ENCODE data around the gene SAA4. TPM values are rescaled to one million over a fixed set of nuclear protein-coding genes. Genes with fewer than 3 reads are reported as not detected.

SAA4 gene
- total and polyA plus RNA-seq, 2 experiments from 2014 or later = not detected

DNA sequence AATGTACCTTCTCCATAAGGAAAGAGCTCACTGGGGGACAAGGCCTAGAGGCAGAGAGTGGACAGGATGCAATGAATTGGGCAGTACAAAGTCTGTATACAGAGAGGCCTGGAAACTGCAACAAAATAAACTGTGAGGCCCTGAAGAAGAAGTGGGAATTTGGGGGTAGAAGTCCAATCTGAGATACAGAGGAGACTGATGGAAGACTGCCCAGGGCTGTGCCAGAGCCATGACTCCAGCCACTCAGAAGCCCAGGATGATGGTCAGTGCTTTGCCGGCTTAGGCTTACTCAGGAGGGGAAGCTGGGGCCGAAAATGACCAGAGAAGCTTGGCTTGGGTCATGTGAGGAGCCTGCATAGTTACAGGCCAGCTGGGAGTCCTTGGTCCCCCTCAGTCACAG, 5.7 kb downstream of the SAA4 start:
- Histone ChIP-seq H3K9ac (no peak overlapping the region), H3F3A (ENCODE audit: insufficient read depth) (no peaks in the 10 kb centered on the region), H3K4me1 (ENCODE audit: insufficient read depth) (no peaks in the 10 kb centered on the region), H2AFZ (no peak overlapping the region), H3K79me2 (ENCODE audit: insufficient read depth) (no peaks in the 10 kb centered on the region), H4K20me1 (ENCODE audit: insufficient read depth) (no peaks in the 10 kb centered on the region), H3K27me3 (replicated peaks; ENCODE audit: insufficient read depth) (peaks cover 10% of the 10 kb centered on the region; the same call in 1 of the 2 replicates), H3K4me3 (no peak overlapping the region), H3K4me2 (ENCODE audit: unreplicated experiment) (no peak overlapping the region), H3K27ac (no peak overlapping the region), H3K36me3 (ENCODE audit: low read depth) (no peaks in the 10 kb centered on the region), H3K9me3 (ENCODE audit: low read depth) (no peaks in the 10 kb centered on the region), H3K9me2 (ENCODE audit: insufficient read depth) (no peaks in the 10 kb centered on the region)
- in situ Hi-C loops (cut with MboI) = no loop called here
- no peak for DNase-seq
- no peak for TF ChIP-seq EZH2phosphoT487 (IDR thresholded peaks at IDR 0.05; ENCODE audit: insufficient read depth, low read depth)
- TF ChIP-seq EZH2 (IDR thresholded peaks at IDR 0.05; ENCODE audit: insufficient read depth, poor library complexity, severe bottlenecking) = no peak
- WGBS, 2 experiments (ENCODE audit: low coverage in 1 of 2, low lambda C conversion rate in 2 of 2, missing lambda C conversion rate in 2 of 2) = 29 to 32% methylated on average over 2 of the region's 2 CpGs

DNA sequence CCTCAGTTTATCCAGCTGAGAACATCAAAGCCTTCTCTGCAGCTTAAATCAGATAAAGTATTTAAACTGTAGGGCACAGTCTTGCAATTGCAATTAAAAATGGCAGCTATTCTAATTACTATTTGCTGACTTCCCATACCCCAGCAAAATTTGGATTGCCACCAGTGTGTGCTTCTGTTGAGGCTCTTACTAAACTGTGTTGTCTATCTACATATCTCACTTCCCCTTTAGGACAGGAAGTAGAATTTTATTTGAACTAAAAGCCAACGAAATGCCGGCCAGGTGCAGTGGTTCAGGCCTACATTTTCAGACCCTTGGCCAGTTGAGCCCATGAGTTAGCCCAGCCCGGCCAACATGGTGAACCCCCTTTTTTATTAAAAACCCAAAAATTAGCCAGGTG, 7.1 kb downstream of the SAA4 start:
- Histone ChIP-seq H3K36me3 (ENCODE audit: low read depth) (no peaks in the 10 kb centered on the region), H3K4me3 (no peak overlapping the region), H2AFZ (no peak overlapping the region), H3K9ac (no peak overlapping the region), H3K4me1 (ENCODE audit: insufficient read depth) (no peaks in the 10 kb centered on the region), H3F3A (ENCODE audit: insufficient read depth) (no peaks in the 10 kb centered on the region), H3K9me3 (ENCODE audit: low read depth) (no peaks in the 10 kb centered on the region), H3K79me2 (ENCODE audit: insufficient read depth) (no peaks in the 10 kb centered on the region), H3K27ac (no peak overlapping the region), H3K27me3 (replicated peaks; ENCODE audit: insufficient read depth) (peaks cover 3% of the 10 kb centered on the region; the same call in 1 of the 2 replicates), H3K9me2 (ENCODE audit: insufficient read depth) (no peaks in the 10 kb centered on the region), H4K20me1 (ENCODE audit: insufficient read depth) (no peaks in the 10 kb centered on the region), H3K4me2 (ENCODE audit: unreplicated experiment) (no peak overlapping the region)
- TF ChIP-seq EZH2 (IDR thresholded peaks at IDR 0.05; ENCODE audit: insufficient read depth, poor library complexity, severe bottlenecking) = no peak
- TF ChIP-seq EZH2phosphoT487 (IDR thresholded peaks at IDR 0.05; ENCODE audit: insufficient read depth, low read depth) = no peak
- in situ Hi-C loops (cut with MboI) = no loop called here
- DNase-seq = no peak
- 53 to 62% methylated on average over 3 of the region's 3 CpGs for WGBS, 2 experiments (ENCODE audit: low coverage in 1 of 2, low lambda C conversion rate in 2 of 2, missing lambda C conversion rate in 2 of 2)

DNA sequence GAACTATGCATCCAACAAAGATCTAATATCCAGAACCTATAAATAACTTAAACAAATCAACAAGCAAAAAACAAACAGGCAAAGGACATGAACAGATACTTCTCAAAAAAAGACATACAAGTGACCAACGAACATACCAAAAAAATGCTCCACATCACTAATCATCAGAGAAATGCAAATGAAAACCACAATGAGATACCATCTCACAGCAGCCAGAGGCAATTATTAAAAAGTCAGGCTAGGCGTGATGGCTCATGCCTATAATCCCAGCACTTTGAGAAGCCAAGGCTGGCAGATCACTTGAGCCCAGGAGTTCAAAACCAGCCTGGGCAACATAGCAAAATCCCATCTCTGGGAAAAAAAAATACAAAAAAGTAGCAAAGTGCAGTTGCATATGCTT, 10.7 kb downstream of the SAA4 start:
- Histone ChIP-seq H4K20me1 (ENCODE audit: insufficient read depth) (no peaks in the 10 kb centered on the region), H2AFZ (no peak overlapping the region), H3K27me3 (replicated peaks; ENCODE audit: insufficient read depth) (no peaks in the 10 kb centered on the region), H3K36me3 (ENCODE audit: low read depth) (no peaks in the 10 kb centered on the region), H3K4me3 (no peak overlapping the region), H3K9me2 (ENCODE audit: insufficient read depth) (no peaks in the 10 kb centered on the region), H3F3A (ENCODE audit: insufficient read depth) (no peaks in the 10 kb centered on the region), H3K4me1 (ENCODE audit: insufficient read depth) (no peaks in the 10 kb centered on the region), H3K9ac (no peak overlapping the region), H3K4me2 (ENCODE audit: unreplicated experiment) (no peak overlapping the region), H3K27ac (no peak overlapping the region), H3K79me2 (ENCODE audit: insufficient read depth) (no peaks in the 10 kb centered on the region), H3K9me3 (ENCODE audit: low read depth) (no peaks in the 10 kb centered on the region)
- DNase-seq = no peak
- 0% methylated on average over 2 of the region's 2 CpGs for WGBS, 2 experiments (ENCODE audit: low coverage in 1 of 2, low lambda C conversion rate in 2 of 2, missing lambda C conversion rate in 2 of 2)
- TF ChIP-seq EZH2phosphoT487 (IDR thresholded peaks at IDR 0.05; ENCODE audit: insufficient read depth, low read depth) (no peak), EZH2 (IDR thresholded peaks at IDR 0.05; ENCODE audit: insufficient read depth, poor library complexity, severe bottlenecking) (no peak)
- in situ Hi-C loops (cut with MboI) = no loop called here

DNA sequence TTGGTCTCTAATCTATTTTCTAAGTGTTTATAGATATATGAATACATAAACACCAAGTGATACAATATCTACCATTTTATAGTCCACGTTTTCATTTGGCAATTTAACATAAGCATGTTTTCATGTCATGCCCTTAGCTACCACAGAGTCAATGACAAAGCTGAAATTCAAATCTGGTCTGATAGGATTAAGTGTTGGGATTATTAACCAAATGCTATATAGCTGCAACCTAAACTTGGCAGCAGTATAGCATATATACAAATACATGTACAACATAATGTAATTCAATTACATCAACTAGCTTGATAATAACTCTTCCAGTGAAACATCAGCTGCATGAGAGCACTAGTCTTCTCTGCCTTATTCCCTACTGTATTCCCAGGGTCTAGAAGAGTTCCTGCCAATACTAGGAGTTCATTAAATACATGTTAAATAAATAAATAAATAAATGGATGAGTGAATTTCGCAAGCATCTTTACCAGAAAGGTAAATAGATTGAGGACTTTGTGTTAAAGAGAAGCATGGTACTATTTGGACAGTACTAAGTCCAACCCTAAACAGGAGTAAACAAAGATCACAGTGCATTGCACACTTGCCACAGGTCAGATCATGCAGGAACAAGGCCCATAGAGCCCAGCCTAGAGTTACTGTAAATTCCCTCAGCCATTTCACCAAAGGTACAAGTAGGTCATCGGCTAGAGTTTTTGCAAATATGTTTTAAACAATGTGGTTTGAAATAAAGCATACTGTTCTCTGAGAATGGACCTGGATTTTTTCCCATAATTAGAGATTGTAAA, 12.8 kb downstream of the SAA4 start:
- H3K36me3 ChIP-seq (ENCODE audit: low read depth) = no peaks in the 10 kb centered on the region
- H3K4me1 ChIP-seq (ENCODE audit: insufficient read depth) = no peaks in the 10 kb centered on the region
- H3K9ac ChIP-seq = no peak overlapping the region
- H3K27ac ChIP-seq = no peak overlapping the region
- DNase-seq = no peak
- H3K4me2 ChIP-seq (ENCODE audit: unreplicated experiment) = no peak overlapping the region
- no peaks in the 10 kb centered on the region for H3K79me2 ChIP-seq (ENCODE audit: insufficient read depth)
- in situ Hi-C loops (cut with MboI) = no loop called here
- no peak overlapping the region for H3K4me3 ChIP-seq
- WGBS, 2 experiments (ENCODE audit: low coverage in 1 of 2, low lambda C conversion rate in 2 of 2, missing lambda C conversion rate in 2 of 2) = 30 to 33% methylated on average over 3 of the region's 3 CpGs
- no peaks in the 10 kb centered on the region for H3F3A ChIP-seq (ENCODE audit: insufficient read depth)
- H3K27me3 ChIP-seq (replicated peaks; ENCODE audit: insufficient read depth) = peaks cover under 1% of the 10 kb centered on the region
- H2AFZ ChIP-seq = no peak overlapping the region
- H4K20me1 ChIP-seq (ENCODE audit: insufficient read depth) = no peaks in the 10 kb centered on the region
- no peaks in the 10 kb centered on the region for H3K9me3 ChIP-seq (ENCODE audit: low read depth)
- no peak for TF ChIP-seq EZH2 (IDR thresholded peaks at IDR 0.05; ENCODE audit: insufficient read depth, poor library complexity, severe bottlenecking)
- no peak for TF ChIP-seq EZH2phosphoT487 (IDR thresholded peaks at IDR 0.05; ENCODE audit: insufficient read depth, low read depth)
- no peaks in the 10 kb centered on the region for H3K9me2 ChIP-seq (ENCODE audit: insufficient read depth)
